KOPT-K1 (cell line): Measurements from ENCODE around the gene SYNDIG1.

Source experiments
- H3K27ac ChIP-seq: fragments of 200-600 bp; sonication (generic); 2 replicates; pipeline ENCODE4 v1.5.1; 2016; ENCODE audit warnings: antibody characterized with exemption, mild to moderate bottlenecking, low read depth, low read length; ENCODE audit not compliant: poor library complexity, severe bottlenecking
- H3K36me3 ChIP-seq: fragments of 200-600 bp; sonication (generic); 2 replicates; pipeline ENCODE4 v1.5.1; 2017; ENCODE audit warnings: antibody characterized with exemption, mild to moderate bottlenecking, low read length, moderate library complexity; ENCODE audit not compliant: insufficient read depth
- H3K9me3 ChIP-seq: fragments of 200-600 bp; sonication (generic); 2 replicates; pipeline ENCODE4 v1.5.1; 2017; ENCODE audit warnings: antibody characterized with exemption, low read length, mild to moderate bottlenecking; ENCODE audit not compliant: insufficient read depth, poor library complexity, severe bottlenecking

Gene SYNDIG1

GRCh38 chr20:24648919-24649318, 179.5 kb downstream of the SYNDIG1 start:
- no peak overlapping the region for H3K27ac ChIP-seq
- H3K36me3 ChIP-seq: no peaks in the 10 kb centered on the region
- no peaks in the 10 kb centered on the region for H3K9me3 ChIP-seq

- no peak overlapping the region for H3K27ac ChIP-seq
- no peaks in the 10 kb centered on the region for H3K36me3 ChIP-seq
Observed at GRCh38 chr20:24649787-24650490, 180.5 kb downstream of the SYNDIG1 start.

GRCh38 chr20:24651171-24651975, 181.9 kb downstream of the SYNDIG1 start:
- Histone ChIP-seq H3K36me3 (no peaks in the 10 kb centered on the region), H3K9me3 (no peaks in the 10 kb centered on the region), H3K27ac (no peak overlapping the region)

More at GRCh38 chr20:24649787-24650490, 180.5 kb downstream of the SYNDIG1 start:
- H3K9me3 ChIP-seq: no peaks in the 10 kb centered on the region

- H3K9me3 ChIP-seq: no peaks in the 10 kb centered on the region
- H3K36me3 ChIP-seq: no peaks in the 10 kb centered on the region
- H3K27ac ChIP-seq: no peak overlapping the region
Observed at GRCh38 chr20:24651976-24652345, 182.5 kb downstream of the SYNDIG1 start.

GRCh38 chr20:24653306-24653705, 183.9 kb downstream of the SYNDIG1 start:
- Histone ChIP-seq H3K9me3 (no peaks in the 10 kb centered on the region), H3K36me3 (no peaks in the 10 kb centered on the region), H3K27ac (no peak overlapping the region)

DNA sequence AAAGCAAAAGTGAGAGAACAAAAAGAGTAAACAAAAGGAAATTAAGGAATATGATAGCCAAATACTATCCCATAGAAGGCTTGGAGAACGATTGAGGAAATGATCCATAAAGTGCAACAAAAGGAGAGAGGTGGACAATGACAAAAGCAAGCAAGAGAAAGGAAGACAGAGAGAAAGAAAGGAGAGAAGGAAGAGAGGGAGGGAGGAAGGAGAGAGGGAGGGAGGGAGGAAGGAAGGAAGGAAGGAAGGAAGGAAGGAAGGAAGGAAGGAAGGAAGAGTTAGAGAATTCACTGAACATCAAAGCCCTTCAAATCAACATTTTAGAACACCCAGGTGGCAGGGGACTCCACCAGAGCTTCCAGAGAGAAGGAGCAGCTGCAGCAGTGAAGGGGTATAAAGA, 185.0 kb downstream of the SYNDIG1 start:
- H3K36me3 ChIP-seq: no peaks in the 10 kb centered on the region
- no peak overlapping the region for H3K27ac ChIP-seq
- no peaks in the 10 kb centered on the region for H3K9me3 ChIP-seq

DNA sequence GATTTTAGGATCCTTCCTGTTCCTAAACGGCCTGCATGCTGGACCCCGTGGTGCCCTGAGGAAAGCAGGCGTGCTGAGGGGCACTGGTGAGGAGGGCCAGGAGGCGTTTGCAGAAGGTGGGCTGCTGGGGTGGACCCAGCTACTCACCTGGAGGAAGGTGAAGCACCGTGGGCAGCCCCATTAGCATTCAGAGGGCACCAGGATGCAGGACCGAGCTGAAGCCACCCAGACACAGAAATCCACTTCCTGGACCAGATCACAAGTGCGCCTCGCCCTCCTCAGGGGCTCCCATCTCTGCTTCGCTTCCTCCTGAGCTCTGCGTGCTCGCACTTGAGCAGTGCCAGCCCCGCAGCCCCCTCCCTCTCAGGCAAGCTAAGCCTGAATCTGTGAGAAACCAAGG, 187.0 kb downstream of the SYNDIG1 start:
- no peak overlapping the region for H3K27ac ChIP-seq
- H3K36me3 ChIP-seq: no peaks in the 10 kb centered on the region
- no peaks in the 10 kb centered on the region for H3K9me3 ChIP-seq

DNA sequence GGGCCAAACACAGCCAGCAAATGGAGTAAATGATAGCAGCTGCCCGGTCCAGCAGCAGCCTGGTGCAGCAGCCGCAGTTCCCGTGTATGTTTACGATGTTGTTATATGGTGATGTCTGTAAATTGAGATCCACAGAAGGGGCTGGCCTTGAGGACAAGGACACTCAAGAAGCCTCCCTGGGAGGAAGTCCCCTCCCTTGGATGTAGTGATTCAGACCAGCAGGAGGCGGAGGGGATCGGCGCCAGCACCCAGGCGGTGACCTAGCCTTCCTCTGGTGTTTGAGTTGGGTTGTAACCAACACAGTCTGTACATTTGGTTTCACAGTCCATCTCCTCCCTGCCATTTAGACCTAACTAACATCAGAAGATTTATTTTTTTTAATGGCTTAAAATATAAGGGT, 187.8 kb downstream of the SYNDIG1 start:
- Histone ChIP-seq H3K27ac (no peak overlapping the region), H3K36me3 (no peaks in the 10 kb centered on the region), H3K9me3 (no peaks in the 10 kb centered on the region)

DNA sequence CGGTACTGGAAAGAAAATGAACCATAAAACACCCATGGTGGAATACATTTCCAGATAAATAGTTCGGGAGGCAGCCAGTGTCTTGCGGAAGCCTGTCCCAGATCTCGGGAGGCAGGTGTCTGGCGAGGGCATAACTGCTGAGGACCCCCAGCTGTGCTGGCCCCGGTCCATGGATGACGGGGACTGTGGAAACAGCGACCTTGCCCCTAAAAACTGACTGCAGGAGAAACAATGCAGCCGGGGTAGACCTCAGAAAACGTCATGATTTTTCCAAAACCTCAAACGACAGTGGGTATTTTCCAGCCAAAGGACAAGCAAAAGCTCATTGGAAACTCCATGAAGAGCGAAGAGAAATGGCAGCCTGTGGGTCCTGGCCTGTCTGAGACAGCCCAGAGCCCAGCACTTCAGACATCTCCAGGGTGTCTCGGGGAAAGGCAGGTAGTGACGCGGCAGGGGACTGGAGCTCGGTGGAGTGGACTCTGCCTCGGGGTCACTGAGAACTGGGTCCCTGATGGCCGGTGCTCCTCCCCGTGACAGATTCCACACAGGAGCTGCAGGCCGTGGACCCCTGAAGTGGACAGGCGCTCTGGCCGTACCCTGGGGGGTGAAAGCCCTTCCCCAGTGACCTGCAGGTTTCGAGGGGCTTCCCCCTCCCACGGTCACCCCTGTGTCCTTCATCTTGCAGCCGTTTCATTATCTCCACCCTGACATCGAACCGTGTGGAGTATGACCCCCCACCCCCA, 188.6 kb downstream of the SYNDIG1 start:
- no peaks in the 10 kb centered on the region for H3K9me3 ChIP-seq
- H3K36me3 ChIP-seq: no peaks in the 10 kb centered on the region
- no peak overlapping the region for H3K27ac ChIP-seq

- Histone ChIP-seq H3K36me3 (no peaks in the 10 kb centered on the region), H3K27ac (no peak overlapping the region)
Observed at GRCh38 chr20:24658920-24659660, 189.7 kb downstream of the SYNDIG1 start.

DNA sequence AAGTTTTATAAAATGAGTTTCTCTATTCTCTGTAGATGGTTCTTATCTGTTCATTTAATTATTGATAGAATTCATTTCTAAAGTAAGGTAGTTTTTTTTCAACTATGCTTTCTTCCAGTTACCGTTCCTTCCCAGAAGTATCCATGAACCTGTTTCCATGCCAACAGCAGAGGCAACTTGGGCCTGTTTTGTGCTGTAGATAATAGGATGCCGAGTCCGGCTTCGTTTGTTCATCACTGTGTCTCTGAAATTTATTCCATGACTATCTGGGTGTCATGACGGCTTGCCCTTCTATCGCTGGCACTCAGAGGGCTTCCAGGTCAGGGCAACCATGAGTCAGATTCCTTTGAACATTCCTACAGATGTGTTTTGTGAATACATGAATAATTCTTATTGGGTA, 190.4 kb downstream of the SYNDIG1 start:
- H3K27ac ChIP-seq: no peak overlapping the region
- H3K9me3 ChIP-seq: no peaks in the 10 kb centered on the region
- H3K36me3 ChIP-seq: no peaks in the 10 kb centered on the region

More at GRCh38 chr20:24658920-24659660, 189.7 kb downstream of the SYNDIG1 start:
- H3K9me3 ChIP-seq: no peaks in the 10 kb centered on the region

GRCh38 chr20:24660651-24661050, 191.2 kb downstream of the SYNDIG1 start:
- H3K36me3 ChIP-seq: no peaks in the 10 kb centered on the region
- no peak overlapping the region for H3K27ac ChIP-seq
- no peaks in the 10 kb centered on the region for H3K9me3 ChIP-seq

DNA sequence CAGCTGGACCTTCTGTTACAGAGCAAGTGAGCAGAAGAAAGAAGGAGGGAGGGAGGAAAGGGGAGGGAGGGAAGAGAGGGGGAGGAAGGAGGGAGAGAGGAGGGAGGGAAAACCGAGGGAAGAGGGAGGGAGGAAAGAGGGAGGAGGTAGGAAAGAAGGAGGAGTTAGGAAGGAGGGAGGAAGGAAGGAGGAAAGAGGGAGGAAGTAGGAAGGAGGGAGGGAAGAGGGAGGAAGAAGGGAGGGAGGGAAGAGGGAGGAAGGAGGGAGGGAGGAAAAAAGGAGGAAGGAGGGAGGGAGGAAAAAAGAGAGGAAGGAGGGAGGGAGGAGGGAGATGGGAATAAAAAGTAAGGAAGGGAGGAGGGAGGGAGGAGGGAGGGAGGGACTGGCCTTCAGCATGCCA, 191.8 kb downstream of the SYNDIG1 start:
- no peak overlapping the region for H3K27ac ChIP-seq
- no peaks in the 10 kb centered on the region for H3K9me3 ChIP-seq
- no peaks in the 10 kb centered on the region for H3K36me3 ChIP-seq

GRCh38 chr20:24662322-24662721, 192.9 kb downstream of the SYNDIG1 start:
- no peak overlapping the region for H3K27ac ChIP-seq
- H3K36me3 ChIP-seq: no peaks in the 10 kb centered on the region
- H3K9me3 ChIP-seq: no peaks in the 10 kb centered on the region
